ENCODE measurements around the gene DPYSL5. TPM values are rescaled to one million over a fixed set of nuclear protein-coding genes. Genes with fewer than 3 reads are reported as not detected.
"Not testable (repeated sequence)": the region's sequence is repeated elsewhere in the genome, so short reads cannot be mapped to it uniquely, and the experiment has no call there.

Gene DPYSL5
- total RNA-seq, 1 donor from 2014 or later = 1.5 TPM

DNA sequence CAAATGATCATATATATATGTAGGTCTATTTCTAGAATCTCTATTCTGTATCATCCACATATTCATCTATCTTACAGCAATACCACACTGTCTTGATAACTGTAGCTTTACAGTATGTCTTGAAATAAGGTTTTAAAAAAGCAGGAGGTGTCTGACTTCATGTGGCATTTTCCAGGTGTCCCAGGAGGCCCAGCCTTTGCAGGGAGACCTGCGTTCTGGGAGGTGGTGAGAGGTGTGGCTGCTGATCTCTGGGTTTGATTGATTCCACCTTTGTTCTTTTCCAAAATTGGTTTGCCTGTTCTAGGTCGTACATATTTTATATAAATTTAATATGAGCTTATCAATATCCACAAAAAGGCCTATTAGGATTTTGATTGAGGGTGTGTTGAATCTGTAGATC, 26.6 kb downstream of the DPYSL5 start:
- DNase-seq (ENCODE audit: low read depth) = no peak

DNA sequence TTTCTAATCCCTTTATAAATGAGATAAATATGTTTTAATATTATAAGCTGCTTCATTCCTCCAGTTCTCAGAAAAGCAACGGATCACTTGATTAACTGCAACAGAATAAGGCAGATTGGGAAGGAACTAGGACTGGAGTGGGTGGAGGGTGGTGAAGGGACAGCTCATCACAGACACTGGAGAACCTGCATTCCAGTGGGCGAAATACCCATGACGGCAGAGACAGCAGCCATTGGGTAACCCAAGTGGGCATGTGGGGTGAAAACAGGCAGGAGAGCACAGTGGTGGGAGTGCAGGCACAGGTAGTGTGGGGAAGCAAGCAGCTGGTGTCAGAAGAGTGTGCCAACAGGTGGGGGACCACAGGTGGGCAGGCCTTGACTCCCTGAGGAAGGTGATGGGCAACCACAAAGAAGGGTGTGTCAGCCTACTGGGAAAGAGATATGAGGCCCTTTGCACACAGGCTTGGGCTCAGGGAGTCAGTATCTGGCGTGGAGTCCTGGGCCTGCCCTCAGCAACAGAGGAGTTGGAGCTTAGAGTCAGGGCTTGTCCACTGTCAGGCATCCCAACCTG, 27.2 kb downstream of the DPYSL5 start:
- DNase-seq (ENCODE audit: low read depth) = no peak

GRCh38 chr2:26875808-26876207, 27.9 kb downstream of the DPYSL5 start:
- DNase-seq (ENCODE audit: low read depth) = no peak

DNA sequence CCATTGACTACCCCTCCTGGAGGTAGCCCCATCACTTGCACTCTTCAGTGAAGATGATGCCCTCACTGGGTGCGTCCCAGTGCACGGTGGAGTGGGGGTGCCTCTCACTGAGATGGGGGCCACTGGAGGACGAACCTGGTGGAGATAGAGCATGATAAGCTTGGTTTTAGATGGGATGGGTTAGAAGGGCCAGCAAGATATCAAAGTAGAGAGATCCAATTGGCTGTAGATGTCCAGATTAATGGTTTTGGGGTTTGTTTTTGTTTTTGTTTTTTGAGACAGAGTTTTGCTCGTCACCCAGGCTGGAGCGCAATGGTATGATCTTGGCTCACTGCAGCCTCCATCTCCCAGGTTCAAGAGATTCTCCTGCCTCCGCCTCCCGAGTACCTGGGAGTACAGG, 28.3 kb downstream of the DPYSL5 start:
- DNase-seq (ENCODE audit: low read depth) = no peak

GRCh38 chr2:26877276-26877675, 29.3 kb downstream of the DPYSL5 start:
- DNase-seq (ENCODE audit: low read depth) = no peak

DNA sequence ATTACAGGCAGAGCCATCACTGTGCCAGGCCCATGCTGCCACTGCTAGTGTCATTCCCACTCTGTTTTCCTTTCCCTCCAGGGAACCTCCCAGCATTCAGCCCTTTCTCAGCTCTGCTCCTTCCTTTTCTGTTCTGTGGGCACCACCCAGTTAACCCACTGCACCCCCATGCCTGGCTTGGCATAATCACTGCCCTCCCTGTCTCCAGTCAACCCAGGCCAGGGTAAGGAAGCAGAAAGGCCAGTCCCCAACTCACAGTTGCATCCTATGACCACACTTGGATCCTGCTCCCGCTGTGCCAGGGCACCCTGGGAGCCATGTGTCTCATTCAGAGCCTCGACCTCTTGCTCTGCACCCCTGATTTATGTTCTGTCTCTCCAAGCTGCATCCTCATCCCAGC, 32.2 kb downstream of the DPYSL5 start:
- DNase-seq (ENCODE audit: low read depth) = no peak

DNA sequence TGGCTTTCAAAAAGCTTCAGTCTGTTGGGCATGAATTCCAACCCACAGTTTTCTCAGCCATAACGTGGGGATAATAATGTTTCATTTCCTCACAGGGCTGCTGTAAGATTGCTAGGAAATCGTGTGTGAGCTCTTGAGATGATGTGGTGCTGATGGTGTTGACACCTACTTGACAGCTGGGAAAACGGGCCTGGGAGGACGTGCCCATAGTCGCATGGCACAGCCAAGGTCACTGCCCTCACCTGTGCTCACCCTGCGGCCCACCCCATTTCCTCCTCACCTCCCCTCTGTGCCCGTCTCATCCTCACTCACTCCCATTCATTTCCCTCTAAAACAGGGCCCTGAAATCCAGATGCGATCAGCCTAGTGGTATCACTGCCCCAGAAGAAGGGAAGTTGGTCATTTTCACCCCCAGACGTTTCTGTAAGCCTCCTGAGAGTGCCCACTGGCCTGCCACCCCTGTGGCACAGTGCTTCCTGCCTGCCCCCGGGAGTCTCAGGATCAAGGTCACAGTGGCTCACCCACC, 33.0 kb downstream of the DPYSL5 start:
- DNase-seq (ENCODE audit: low read depth) = no peak

- DNase-seq (ENCODE audit: low read depth) = not testable (repeated sequence)
Measured at GRCh38 chr2:26882220-26882619, 34.3 kb downstream of the DPYSL5 start.

DNA sequence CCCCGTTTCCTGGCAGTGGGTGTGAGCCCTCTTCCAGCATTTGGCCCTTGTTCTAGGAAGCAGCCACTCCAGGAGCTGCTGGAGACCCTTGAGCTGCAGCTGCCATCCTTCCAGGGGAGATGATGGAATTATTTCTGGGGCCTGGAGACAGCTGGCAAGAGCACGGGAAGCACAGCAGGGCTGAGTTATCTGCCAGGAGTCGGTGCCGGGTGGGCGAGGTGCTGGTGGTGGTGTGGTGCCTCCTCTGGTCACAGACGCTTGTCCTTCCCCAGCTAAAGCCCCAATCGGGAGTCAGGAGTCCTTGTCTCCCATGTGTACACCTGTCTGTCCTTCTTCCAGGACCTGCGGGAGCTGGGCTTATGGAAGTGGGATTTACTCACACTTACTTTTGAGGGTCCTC, 36.0 kb downstream of the DPYSL5 start:
- DNase-seq (ENCODE audit: low read depth) = peak; percentile 43

DNA sequence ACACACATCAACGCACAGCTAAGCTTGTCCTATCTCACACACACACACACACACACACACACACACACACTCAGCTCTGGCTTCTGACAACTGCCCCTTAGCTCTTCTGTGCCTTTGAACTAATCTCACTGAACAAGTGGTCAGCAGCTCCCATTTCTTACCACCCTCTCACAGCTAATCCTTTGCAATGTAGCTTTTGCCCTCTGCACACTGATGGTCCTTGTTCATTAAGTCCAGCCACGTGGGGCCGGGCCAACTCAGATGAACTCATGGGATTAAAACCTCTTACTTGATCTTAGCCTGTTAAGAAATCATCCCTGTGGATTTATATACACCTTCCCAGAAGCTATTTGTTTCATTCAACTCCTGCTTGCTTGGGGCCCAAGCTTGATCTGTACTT, 36.6 kb downstream of the DPYSL5 start:
- peak; percentile 29 for DNase-seq (ENCODE audit: low read depth)

DNA sequence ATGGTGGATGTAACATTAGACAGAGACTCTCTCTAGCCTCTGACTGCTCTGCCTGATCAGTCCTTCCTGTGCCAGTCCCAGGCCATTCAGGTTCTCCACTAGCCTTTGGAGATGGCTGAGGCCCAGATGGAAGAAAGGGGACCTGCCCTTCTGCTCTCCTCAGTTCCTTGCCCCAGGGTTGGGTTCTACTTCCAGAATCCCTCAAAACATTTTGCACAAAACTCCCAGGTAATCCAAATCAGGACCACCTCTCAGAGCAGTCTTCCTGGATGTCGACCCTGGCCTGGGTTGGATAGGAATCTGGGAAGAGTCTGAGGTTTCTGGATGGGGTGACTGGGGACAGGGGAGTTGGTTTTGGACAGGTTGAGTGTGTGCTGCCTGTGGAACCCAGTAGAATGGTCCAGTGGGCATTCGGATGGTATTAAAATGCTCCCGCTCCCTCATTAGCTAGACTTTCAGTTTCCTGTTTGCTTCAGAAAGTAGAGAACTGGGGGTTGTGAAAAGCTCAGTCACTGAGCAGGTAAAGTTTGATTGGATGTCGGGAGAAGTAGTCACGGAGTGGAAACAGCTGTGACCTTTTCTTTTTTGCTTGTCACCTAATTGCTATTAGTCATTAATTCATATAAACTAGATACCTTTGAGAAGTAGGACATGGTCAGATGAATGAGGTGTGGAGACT, 37.9 kb downstream of the DPYSL5 start:
- DNase-seq (ENCODE audit: low read depth) = no peak

DNA sequence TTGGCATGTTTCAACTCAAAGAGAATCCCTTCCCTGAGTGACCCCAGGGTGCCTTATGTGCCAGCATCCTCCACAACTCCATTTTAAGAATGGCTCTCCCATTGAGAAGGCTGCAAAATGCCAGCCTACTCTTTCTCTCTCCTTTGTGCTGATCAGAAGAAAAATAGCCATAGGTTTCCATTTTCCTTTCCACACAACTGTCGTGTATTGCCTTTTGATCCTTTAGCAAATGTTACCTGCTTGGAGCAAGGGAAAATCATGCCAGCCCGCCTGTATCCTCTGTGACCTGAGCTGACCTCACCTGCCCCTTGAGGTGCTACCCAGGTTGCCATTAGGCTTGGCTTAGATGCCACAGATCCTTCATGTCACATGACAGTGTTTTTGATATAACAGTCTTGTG, 38.8 kb downstream of the DPYSL5 start:
- DNase-seq (ENCODE audit: low read depth) = no peak

DNA sequence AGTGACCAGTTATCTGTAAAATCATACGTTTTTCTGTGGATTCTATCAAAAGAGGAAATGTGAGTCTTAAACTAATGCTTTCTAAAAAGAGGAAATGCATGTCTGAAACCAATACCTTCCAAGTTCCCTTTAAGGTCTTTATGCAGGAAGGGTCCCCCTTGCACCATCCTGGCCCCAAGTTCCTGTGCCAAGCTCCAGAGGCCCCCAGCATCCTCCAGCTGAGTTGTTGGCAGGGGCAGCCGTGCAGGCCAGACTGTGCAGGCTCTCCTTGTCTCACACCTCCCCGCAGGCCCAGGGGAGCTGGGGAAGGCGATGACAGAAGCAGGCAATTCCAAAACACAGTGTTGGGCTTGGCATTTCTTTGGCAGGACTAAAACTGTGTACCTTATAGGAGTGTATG, 39.2 kb downstream of the DPYSL5 start:
- no peak for DNase-seq (ENCODE audit: low read depth)

GRCh38 chr2:26889796-26890195, 41.9 kb downstream of the DPYSL5 start:
- DNase-seq (ENCODE audit: low read depth) = no peak

DNA sequence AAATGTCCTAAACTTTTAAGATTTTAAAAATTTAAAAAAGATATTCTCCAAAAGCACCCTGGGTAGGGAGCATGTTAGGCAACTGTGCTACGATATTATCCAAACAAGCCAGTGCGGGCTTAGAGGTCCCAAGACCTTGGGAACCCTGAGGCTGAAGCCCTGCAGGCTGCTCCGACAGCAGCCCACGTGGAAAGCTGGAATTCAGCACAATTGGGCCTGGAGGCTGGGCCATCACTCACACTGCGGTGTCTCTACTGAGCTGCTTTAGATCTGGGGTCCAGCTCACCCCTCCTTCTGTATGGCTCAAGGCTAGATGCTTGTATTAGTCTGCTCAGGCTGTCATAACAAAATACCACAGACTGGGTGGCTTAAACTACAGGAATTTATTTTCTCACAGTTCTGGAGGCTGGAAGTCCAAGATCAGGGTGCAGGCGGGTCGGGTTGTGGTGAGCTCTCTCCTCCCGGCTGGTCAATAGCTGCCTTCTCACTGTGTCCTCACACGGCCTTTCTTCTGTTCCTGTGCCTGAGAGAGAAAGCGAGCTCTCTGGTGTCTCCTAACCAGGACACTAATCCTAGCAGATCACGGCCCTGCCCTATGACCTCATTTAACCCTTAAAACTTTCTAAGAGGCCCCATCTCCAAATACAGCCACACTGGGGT, 42.5 kb downstream of the DPYSL5 start:
- DNase-seq (ENCODE audit: low read depth) = peak; percentile 11

DNA sequence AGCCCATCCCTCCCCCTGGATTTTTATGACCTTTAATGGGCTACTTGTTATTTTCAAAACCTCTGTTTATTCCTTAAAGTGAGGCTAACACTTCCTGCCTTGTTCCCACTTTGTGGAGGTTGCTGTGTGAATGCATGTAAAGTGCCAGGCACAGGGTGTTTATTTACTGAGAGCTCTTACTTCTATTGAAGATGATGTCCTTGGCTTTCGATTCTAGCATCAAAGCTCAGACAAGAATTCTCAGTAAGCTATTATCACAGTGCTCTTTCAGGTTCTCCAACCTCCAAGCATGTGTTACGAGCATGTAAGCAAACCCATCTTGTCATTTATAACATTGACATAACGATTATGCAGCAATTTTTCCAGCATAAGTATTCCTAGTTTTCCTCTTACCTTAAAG, 44.2 kb downstream of the DPYSL5 start:
- DNase-seq (ENCODE audit: low read depth) = no peak

GRCh38 chr2:26892922-26893524, 45.1 kb downstream of the DPYSL5 start:
- DNase-seq (ENCODE audit: low read depth) = peak; percentile 35

- DNase-seq (ENCODE audit: low read depth) = no peak
Measured at GRCh38 chr2:26894136-26894535, 46.2 kb downstream of the DPYSL5 start.

GRCh38 chr2:26897807-26898479, 50.0 kb downstream of the DPYSL5 start:
- DNase-seq (ENCODE audit: low read depth) = peak; percentile 45

DNA sequence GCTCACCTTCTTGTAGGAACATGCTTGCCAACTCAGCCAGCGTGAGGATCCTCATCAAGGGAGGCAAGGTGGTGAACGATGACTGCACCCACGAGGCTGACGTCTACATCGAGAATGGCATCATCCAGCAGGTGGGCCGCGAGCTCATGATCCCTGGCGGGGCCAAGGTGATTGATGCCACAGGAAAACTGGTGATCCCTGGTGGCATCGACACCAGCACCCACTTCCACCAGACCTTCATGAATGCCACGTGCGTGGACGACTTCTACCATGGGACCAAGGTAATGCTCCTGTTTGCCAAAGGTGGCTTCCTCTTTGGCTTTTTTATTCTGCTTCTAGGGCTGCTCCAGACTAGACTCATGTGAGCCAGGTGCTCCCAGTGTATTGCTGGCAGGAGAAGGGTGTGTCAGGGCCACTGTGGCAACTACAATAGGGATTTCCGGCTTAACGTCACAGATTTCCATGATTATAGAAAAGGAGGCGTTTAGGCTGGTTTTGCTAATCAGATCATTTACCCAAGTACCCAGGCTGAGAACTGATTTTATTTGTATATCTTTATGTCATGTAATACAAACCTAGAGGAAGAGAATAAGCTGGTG, 50.6 kb downstream of the DPYSL5 start:
- no peak for DNase-seq (ENCODE audit: low read depth)

DNA sequence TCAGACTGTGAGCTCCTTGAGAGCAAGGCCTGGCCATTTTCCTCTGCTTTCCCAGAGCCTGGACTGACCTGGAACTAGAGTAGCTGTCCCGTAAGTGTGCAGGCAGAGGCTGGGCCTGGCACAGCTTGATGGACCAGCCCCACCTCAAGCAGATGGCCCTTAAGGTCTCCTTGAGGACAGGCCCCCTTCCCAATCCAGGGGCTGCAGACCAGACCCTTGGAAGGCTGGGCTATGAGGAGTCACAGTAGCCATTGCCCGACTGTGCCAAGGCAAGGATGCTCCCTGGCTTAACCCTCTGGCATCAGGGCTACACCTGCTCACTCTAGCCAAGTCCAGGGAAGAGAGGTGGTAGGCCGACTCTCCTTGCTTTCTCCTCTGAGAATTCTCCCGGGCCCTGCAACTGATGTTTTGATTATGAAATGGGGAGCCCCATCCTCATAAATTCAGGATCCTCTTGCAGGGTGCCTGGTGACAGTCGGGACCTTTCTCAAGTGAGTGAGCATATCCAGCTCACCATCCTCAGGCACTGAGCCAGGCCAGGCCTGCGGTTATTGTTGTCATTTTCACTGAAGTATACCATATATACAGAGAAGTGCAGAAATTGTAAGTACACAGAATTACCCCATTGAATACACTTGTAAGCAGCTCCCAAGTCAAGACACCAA, 51.7 kb downstream of the DPYSL5 start:
- DNase-seq (ENCODE audit: low read depth) = no peak

All from myocyte (in vitro differentiated cells).